PC-3 (cell line): ENCODE results near the gene GRIP2. TPM values are rescaled to one million over a fixed set of nuclear protein-coding genes. Genes with fewer than 3 reads are reported as not detected.

Experiments used
- ATAC-seq: fragments of 200-7000 bp; cut with Tn5 transposase; 2 replicates; pipeline ENCODE4 v1.9.1; 2020; ENCODE audit warnings: mild to moderate bottlenecking, moderate library complexity
- BruUV-seq: library from RNA; stranded (reverse); fragments of 400-500 nt; replicated peaks from 2 replicates; lab custom pipeline; 2021; lab: Mats Ljungman, UMichigan
- CTCF ChIA-PET: fragments of 300-600 bp; sonication (Branson Sonifier 250); formaldehyde crosslinking; loops from one replicate; lab custom pipeline; 2022; ENCODE audit warnings: antibody characterized with exemption; lab: Charles Lee
- POLR2A ChIA-PET: fragments of 300-600 bp; sonication (Branson Sonifier 250); formaldehyde crosslinking; loops from one replicate; lab custom pipeline; 2022; ENCODE audit warnings: antibody characterized with exemption; ENCODE audit not compliant: unreplicated experiment; lab: Charles Lee
- DNase-seq: peaks from one replicate; pipeline ENCODE4 v3.0.0-alpha.2; 2015
- H2AFZ ChIP-seq: fragments of 300-600 bp; sonication (generic); 2 replicates; pipeline ENCODE4 v1.6.0; 2016; ENCODE audit warnings: antibody characterized with exemption, low read length
- H3F3A ChIP-seq: fragments of 300-600 bp; sonication (generic); one replicate; pipeline ENCODE4 v1.6.0; 2017; ENCODE audit warnings: antibody characterized with exemption, low read length, control low read depth, mild to moderate bottlenecking; ENCODE audit not compliant: unreplicated experiment
- H3K27ac ChIP-seq: fragments of 300-600 bp; sonication (generic); 2 replicates; pipeline ENCODE4 v1.5.1; 2016; ENCODE audit warnings: mild to moderate bottlenecking, low read length
- H3K27me3 ChIP-seq: fragments of 300-600 bp; sonication (generic); 2 replicates; pipeline ENCODE4 v1.6.1; 2016; ENCODE audit warnings: low read length, mixed read lengths
- H3K36me3 ChIP-seq: fragments of 300-600 bp; sonication (generic); 2 replicates; pipeline ENCODE4 v1.6.1; 2016; ENCODE audit warnings: low read depth, mixed run types, low read length, mixed read lengths
- H3K4me1 ChIP-seq: fragments of 300-600 bp; sonication (generic); 2 replicates; pipeline ENCODE4 v1.5.1; 2016; ENCODE audit warnings: low read length; ENCODE audit not compliant: insufficient read depth
- H3K4me2 ChIP-seq: fragments of 300-600 bp; sonication (generic); 2 replicates; pipeline ENCODE4 v1.6.0; 2016; ENCODE audit warnings: low read length
- H3K4me3 ChIP-seq: fragments of 300-600 bp; sonication (generic); 2 replicates; pipeline ENCODE4 v1.5.1; 2016; ENCODE audit warnings: mild to moderate bottlenecking, low read length, mixed read lengths
- H3K79me2 ChIP-seq: fragments of 300-600 bp; sonication (generic); 2 replicates; pipeline ENCODE4 v1.6.1; 2017; ENCODE audit warnings: low read length, mixed read lengths
- H3K9ac ChIP-seq: fragments of 300-600 bp; sonication (generic); 2 replicates; pipeline ENCODE4 v1.6.0; 2016; ENCODE audit warnings: mild to moderate bottlenecking, low read length
- H3K9me2 ChIP-seq: fragments of 300-600 bp; sonication (generic); replicated peaks from 2 replicates; pipeline ENCODE4 v1.6.1; 2016; ENCODE audit warnings: mixed run types, low read length, mixed read lengths
- H3K9me3 ChIP-seq: fragments of 300-600 bp; sonication (generic); 2 replicates; pipeline ENCODE4 v1.6.1; 2016; ENCODE audit warnings: low read length, mixed read lengths
- H4K20me1 ChIP-seq: fragments of 300-600 bp; sonication (generic); 2 replicates; pipeline ENCODE4 v1.6.1; 2016; ENCODE audit warnings: low read length, mixed read lengths
- EZH2 ChIP-seq: fragments of 300-600 bp; sonication (generic); IDR thresholded peaks from one replicate; pipeline ENCODE4 v1.6.1; 2017; ENCODE audit warnings: antibody characterized with exemption, mild to moderate bottlenecking, low read length; ENCODE audit not compliant: unreplicated experiment
- intact Hi-C: fragments of 100-400 bp; cut with micrococcal nuclease; formaldehyde crosslinking; loops from 2 replicates; pipeline ENCODE4 v1.9.0; 2023
- total RNA-seq: library from RNA; depleted of rRNA; stranded (reverse); fragments of >200 nt; gene quantifications from 2 replicates; pipeline ENCODE4 v1.2.3, GENCODE V29; 2014
- TF ChIP-seq, protein P1 (sequence below): fragments of 300-600 bp; sonication (generic); conservative IDR thresholded peaks from 2 replicates; pipeline ENCODE4 v1.5.1; 2017; ENCODE audit warnings: antibody characterized with exemption, low read depth, mild to moderate bottlenecking, low read length

GRIP2 gene
- total RNA-seq, 1 experiment from 2014 or later = 0.36 TPM

DNA sequence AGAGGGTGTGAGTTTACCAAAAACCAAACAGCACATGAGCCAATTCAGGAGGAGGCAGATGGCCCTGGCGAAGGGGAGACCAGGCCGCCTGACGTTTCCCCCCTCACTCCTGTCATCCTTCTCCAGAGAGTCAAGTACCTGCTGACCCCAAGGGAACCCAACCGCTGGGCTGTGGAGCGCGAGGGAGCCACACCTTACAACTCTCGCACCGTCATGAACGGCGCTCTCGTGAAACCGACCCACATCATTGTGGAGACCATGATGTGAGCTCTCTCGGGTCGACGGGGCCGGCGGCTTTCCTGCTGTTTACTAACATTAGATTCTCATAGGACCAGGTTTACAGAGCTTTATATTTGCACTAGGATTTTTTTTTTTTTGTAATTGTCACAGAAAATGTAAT, 55.4 kb downstream of the GRIP2 start:
- Histone ChIP-seq H3K4me1 (no peaks in the 10 kb centered on the region), H3K9ac (no peak overlapping the region), H4K20me1 (no peaks in the 10 kb centered on the region), H3K79me2 (no peaks in the 10 kb centered on the region), H3F3A (no peaks in the 10 kb centered on the region), H3K4me2 (no peak overlapping the region), H3K9me2 (no peaks in the 10 kb centered on the region), H3K9me3 (no peaks in the 10 kb centered on the region), H3K36me3 (peaks cover 9% of the 10 kb centered on the region; the same call in 1 of the 2 replicates), H2AFZ (no peak overlapping the region), H3K4me3 (no peak overlapping the region), H3K27ac (no peak overlapping the region), H3K27me3 (no peaks in the 10 kb centered on the region)
- DNase-seq (no peak), ATAC-seq (no peak)
- ChIA-PET CTCF (no interaction called here), POLR2A (no interaction called here)
- BruUV-seq = no TSS peak
- intact Hi-C loops = no loop called here
- TF ChIP-seq, protein P1, sequence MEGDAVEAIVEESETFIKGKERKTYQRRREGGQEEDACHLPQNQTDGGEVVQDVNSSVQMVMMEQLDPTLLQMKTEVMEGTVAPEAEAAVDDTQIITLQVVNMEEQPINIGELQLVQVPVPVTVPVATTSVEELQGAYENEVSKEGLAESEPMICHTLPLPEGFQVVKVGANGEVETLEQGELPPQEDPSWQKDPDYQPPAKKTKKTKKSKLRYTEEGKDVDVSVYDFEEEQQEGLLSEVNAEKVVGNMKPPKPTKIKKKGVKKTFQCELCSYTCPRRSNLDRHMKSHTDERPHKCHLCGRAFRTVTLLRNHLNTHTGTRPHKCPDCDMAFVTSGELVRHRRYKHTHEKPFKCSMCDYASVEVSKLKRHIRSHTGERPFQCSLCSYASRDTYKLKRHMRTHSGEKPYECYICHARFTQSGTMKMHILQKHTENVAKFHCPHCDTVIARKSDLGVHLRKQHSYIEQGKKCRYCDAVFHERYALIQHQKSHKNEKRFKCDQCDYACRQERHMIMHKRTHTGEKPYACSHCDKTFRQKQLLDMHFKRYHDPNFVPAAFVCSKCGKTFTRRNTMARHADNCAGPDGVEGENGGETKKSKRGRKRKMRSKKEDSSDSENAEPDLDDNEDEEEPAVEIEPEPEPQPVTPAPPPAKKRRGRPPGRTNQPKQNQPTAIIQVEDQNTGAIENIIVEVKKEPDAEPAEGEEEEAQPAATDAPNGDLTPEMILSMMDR = no peak
- TF ChIP-seq EZH2 = no peak

DNA sequence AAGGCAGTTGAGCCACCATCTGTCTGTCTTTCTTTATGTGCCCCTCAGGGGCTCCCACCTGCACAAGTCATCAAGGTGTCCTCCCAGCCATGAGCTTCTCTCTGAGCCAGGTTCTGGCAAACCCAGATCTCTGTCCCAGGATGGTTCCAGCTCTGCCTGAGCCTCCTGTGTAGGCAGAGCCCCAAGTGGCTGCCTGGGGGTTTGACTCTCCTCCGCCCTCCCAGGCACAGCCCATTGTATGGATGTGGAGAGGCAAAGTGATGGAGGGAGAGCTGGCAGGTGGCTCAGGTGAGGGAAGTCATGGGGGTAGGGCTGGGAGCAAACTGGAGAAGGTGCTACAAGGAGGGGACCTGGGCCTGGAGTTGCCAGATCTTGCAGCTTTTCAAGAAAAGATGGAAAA, 56.9 kb downstream of the GRIP2 start:
- Histone ChIP-seq H3K9me2 (no peaks in the 10 kb centered on the region), H3K27me3 (no peaks in the 10 kb centered on the region), H3F3A (no peaks in the 10 kb centered on the region), H3K79me2 (no peaks in the 10 kb centered on the region), H3K4me3 (no peak overlapping the region), H4K20me1 (no peaks in the 10 kb centered on the region), H3K36me3 (peaks cover 14% of the 10 kb centered on the region), H2AFZ (no peak overlapping the region), H3K9me3 (no peaks in the 10 kb centered on the region), H3K27ac (no peak overlapping the region), H3K4me1 (no peaks in the 10 kb centered on the region), H3K4me2 (no peak overlapping the region), H3K9ac (no peak overlapping the region)
- intact Hi-C loops = no loop called here
- POLR2A ChIA-PET = no interaction called here
- DNase-seq (no peak), ATAC-seq (no peak)
- TF ChIP-seq, protein P1 = no peak
- CTCF ChIA-PET = interaction anchor here (0.6 kb wide), 1 partner anchor 255 kb away, joined by 4 read pairs; no protein-coding TSS in a partner anchor
- BruUV-seq = no TSS peak

DNA sequence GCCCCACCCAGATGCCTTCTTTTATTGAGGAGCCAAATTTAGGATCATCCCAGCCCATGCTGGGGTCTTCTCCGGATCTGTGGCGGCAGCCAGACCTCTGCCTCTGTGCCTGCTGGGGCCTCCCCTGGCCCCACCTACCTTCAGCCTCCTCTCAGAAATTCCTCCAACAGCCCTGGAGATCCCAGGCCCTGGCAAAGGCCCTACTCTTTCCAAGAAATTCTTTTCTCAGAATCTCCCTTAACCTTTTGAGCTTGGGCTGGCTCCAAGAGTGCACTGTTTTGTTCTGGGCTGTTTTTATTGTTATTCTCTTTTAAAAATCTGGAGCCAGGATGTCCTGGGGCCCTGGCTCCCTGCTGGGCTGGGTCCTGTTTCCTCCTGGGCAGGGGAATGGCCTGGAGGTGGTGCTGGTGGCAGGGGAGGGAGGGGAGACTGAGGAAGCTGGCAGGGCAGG, 57.8 kb downstream of the GRIP2 start:
- H3K4me1 ChIP-seq = no peaks in the 10 kb centered on the region
- ChIA-PET CTCF (no interaction called here), POLR2A (no interaction called here)
- BruUV-seq = no TSS peak
- intact Hi-C loops = no loop called here
- H2AFZ ChIP-seq = no peak overlapping the region
- no peak overlapping the region for H3K27ac ChIP-seq
- no peaks in the 10 kb centered on the region for H3K9me2 ChIP-seq
- H4K20me1 ChIP-seq = no peaks in the 10 kb centered on the region
- no peak overlapping the region for H3K4me2 ChIP-seq
- H3K9ac ChIP-seq = no peak overlapping the region
- no peaks in the 10 kb centered on the region for H3F3A ChIP-seq
- H3K27me3 ChIP-seq = no peaks in the 10 kb centered on the region
- no peaks in the 10 kb centered on the region for H3K9me3 ChIP-seq
- H3K79me2 ChIP-seq = no peaks in the 10 kb centered on the region
- ATAC-seq = no peak
- DNase-seq = no peak
- no peak for TF ChIP-seq EZH2
- TF ChIP-seq, protein P1 = no peak
- peaks cover 22% of the 10 kb centered on the region for H3K36me3 ChIP-seq
- H3K4me3 ChIP-seq = no peak overlapping the region
